HG03342 (cell line): Measurements from ENCODE around the gene BHLHE23.
"Not testable (repeated sequence)": the region's sequence is repeated elsewhere in the genome, so short reads cannot be mapped to it uniquely, and the experiment has no call there.

ENCODE experiments used
- ATAC-seq: cut with Tn5 transposase; IDR thresholded peaks from one replicate; pipeline ENCODE4 v1.9.1; 2021; ENCODE audit warnings: mild to moderate bottlenecking, moderate library complexity; ENCODE audit not compliant: unreplicated experiment

BHLHE23 gene

DNA sequence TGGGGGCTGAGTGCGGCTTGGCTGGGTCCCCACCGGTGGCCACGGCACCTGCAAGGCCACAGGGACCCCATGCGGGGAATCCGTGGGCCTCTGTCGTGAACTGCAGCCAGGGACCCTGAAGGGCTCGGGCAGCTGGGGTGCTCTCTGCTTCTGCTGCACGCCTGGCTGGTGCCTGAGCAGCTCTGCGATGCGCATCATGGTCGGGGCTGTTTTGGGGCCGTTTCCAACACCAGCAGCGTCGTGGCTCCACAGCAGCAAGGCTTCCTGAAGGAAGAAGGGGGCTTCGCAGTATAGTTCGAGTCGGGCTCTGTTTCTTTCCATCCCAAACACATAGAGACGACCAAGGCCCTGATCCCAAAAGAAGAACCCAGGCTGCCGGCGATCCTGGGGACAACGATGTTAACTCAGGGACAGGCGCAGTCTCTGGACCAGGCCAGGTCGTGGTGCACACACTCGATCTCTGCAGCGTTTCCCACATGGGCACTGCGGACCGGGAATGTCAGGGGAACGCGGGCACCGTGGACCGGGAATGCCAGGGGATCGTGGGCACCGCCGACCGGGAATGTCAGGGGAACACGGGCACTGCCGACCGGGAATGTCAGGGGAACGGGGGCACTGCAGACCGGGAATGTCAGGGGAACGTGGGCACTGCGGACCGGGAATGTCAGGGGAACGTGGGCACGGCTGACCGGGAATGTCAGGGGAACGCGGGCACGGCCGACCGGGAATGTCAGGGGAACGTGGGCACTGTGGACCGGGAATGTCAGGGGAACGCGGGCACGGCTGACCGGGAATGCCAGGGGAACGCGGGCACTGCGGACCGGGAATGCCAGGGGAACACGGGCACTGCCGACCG lies 36.8 kb upstream of the BHLHE23 start:
- ATAC-seq: no peak

DNA sequence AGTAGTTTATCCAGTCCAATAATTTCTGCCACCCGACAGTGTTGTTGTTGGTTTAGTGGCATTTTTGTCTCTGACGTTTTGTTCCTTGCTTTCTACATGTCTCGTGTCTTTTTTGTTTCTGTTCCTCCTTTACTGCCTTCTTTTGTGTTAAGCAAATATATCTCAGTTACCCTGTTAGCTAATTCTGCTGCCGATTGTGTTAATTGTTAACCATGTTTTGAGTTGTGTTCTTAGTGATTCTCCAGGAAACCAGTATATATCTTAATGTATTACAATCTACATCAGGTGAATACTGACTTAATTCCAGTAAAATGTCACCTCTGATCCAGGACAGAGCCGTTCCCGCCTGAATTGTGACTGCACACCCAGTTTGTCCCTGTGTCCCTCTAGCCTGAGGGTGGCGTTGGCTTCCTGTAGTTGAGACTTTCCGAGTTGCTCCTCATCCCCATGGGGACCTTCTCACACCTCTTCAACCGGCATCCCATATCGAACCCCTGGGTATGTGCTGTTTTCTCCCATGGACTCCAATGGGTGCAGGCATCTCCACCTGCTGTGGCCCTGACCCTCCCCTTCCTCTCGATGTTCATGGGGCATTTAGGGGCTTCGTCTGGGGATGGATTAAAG lies 35.8 kb upstream of the BHLHE23 start:
- ATAC-seq: peak; percentile 46

DNA sequence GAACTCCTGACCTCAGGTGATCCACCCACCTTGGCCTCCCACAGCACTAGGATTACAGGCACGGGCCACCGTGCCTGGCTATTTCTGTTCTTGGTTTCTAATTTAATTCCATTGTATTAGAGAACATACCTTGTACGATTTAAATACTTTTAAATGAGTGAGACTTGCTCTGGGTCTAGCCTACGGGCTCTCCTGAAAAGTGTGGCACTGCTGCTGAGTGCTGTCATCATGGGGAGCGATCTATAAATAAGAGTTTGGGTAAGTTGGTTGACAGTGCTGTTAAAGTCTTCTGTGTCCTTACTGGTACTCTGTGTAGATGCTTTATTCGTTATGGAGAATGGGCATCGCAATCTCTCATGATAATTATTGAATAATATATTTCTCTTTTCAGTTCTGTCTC lies 35.0 kb upstream of the BHLHE23 start:
- no peak for ATAC-seq

DNA sequence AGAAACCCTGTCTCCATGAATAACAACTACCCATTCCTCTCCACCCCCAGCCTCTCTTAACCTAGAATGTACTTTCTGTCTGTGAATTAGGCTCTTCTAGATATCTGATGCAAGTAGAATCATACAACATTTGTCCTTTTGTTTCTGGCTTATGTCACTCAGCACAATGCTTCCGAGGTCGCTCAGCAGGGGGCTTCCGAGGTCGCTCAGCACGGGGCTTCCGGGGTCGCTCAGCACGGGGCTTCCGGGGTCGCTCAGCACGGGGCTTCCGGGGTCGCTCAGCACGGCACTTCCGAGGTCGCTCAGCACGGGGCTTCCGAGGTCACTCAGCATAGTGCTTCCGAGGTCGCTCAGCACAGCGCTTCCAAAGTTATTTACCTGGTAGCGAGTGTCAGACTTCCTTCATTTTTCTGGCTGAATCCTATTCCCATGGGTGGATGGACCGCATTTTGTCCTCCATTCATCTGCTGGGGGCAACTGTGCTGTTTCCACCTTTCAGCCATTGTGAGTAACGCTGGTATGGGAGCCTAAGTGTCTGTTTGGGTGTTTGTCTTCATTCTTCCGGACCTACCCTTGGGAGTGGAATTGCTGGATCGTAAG lies 31.0 kb upstream of the BHLHE23 start:
- no peak for ATAC-seq

DNA sequence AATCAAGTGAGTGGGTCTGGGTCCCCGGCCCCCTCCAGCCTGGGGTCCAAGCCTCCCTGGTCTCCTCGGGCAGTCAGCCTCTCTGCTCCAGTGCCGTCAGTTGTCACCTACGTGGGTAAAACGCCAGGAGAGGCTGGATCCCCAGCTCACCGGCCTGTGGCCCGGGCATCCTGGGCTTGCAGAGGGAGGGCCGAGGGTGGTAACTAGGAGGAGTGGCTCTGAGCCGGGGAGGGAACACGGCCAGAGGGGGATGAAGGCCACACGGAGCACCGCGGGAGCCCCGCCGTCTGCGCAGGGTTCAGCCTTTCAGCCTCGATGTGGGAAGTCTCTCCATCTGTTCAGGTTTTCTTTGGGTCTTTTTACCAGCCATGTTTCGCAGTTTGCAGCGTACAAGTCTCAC lies 29.5 kb upstream of the BHLHE23 start:
- no peak for ATAC-seq

DNA sequence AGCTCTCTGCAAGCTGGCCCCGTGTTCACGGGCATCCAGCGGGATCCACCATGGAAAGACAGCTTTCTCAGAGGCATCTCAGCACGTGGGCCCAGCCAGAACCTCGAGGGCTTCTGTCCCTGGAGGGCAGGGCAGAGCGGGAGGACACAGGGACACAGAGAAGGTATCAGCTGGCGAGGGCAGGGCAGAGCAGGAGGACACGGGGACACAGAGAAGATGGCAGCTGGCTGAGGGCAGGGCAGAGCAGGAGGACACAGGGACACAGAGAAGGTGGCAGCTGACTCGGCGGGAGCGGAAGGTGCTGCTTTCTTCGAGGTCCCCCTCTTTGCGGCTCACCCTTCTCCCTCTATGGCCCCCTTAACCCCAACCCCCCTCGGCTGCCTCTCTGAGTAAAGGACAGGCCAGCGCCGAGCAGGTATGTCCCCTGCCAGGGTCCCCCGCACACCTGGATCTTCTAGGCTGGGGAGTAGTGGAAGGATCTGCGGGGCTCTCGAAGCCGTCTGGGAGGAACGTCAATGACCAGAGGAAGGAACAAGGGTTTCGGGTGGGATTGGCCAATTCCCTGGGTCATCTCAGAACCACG lies 28.9 kb upstream of the BHLHE23 start:
- ATAC-seq: no peak

DNA sequence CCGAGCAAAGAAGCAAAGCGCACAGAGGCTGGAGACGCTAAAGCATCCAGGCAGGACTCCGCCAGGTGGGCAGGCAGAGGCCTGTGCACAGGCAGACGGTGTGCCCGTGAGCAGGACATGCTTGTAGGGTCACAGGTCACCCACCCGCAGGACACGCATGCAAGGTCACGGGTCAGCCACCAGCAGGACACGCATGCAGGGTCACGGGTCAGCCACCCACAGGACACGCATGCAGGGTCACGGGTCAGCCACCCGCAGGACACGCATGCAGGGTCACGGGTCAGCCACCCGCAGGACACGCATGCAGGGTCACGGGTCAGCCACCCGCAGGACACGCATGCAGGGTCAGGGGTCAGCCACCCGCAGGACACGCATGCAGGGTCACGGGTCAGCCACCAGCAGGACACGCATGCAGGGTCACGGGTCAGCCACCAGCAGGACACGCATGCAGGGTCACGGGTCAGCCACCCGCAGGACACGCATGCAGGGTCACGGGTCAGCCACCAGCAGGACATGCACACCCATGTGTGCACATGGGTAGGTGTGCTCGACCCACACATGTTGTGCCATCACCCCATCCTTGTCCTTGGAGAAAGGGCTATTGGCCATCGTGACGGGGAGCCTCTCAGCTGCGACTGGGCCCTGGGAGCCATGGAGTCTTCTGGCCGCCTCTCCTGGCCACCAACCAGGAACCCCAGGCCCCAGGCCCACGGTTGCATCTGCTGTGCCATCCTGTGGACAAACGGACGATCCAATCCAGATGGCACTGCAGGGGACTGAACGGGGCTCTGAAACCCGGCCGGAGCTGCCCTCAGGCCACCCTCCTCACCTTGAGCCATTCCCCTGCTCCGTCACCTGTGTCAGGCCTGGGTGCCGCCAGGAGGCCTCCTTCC lies 28.2 kb upstream of the BHLHE23 start:
- not testable (repeated sequence) for ATAC-seq

DNA sequence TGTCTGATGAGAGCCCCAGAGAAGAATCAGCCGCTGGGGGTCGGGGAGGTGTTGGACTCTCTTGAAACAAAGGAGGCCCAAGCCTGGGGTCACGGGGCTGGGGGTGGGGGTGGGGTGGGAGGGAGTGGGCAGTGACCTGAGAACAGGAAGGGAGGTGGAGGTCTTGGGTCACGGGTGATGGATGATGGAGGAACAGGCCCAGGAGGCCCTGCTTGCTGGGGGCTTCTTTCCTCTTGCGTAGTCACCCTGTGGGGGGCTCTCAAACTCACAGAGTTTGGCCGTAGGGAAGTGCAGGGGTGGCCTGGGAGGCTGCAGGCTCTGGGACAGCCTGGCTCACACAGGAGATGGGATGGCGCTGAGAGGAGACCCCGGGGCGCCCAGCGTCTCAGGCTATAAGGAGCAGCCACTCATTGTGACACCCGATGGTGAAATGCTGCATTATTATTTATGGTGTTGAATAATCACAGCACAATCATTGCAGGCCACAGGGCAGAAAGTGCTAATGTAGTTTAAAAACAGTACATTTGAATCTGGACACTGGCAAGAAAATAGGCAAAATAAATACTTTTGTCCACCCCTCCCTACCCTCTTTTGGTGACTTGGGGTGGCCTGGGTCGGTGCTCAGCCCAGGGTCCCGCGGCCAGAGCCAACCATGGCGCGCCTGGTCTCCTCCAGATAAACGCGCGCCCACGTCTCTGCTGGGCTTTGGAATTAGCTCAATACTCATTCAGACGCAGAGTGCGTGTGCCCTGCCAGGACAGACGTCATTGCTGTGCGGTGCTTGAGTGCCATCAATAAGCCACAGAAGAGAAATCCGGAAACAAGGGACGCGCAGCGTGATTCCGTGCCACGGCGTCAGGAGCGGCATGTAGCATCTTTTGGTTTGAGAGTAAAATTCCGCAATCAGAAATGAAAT lies 27.3 kb upstream of the BHLHE23 start:
- no peak for ATAC-seq

DNA sequence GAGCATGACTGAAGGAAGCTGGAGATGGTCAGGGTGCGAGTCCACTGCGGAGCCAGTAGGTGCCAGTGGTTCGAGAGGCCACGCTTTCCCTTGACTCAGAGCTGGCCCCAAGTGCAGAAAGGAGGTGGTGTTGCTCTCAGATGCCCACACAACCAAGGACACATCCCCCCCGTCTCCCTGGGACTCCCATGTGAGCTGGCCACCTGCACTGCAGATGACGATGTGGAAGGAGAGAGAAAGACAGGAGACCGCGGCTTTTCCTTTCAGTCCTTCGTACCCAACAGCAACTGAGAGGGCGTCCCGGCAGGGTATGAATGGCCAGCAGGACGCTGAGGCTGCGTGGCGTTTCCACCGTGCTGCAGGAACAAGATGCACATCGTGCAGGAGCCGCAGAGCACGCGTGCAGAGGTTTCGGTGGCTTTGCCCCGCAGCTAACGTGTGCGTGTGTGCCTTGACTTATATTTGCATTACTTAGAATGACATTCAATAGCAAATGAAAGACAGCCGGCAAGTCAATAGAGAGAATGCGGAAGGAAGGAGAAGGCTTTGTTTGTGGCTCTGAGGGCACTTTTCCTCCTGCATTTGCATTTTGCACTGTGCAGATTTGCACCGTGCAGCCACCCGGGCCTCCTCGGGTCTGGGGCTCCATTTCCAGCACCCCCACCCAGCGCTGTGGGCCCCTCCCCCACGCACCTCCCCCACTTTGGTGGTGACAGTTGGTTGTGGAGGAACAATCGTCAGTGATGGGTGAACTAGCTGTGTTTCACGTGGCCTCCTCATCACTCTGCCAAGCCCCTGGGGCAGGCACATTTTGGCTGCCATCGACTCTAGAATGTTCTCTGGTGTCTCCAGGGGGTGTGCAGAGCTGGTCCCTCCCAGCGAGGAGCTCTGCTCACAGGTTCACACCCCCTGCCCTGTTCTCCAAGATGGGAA lies 26.4 kb upstream of the BHLHE23 start:
- peak; percentile 37 for ATAC-seq

DNA sequence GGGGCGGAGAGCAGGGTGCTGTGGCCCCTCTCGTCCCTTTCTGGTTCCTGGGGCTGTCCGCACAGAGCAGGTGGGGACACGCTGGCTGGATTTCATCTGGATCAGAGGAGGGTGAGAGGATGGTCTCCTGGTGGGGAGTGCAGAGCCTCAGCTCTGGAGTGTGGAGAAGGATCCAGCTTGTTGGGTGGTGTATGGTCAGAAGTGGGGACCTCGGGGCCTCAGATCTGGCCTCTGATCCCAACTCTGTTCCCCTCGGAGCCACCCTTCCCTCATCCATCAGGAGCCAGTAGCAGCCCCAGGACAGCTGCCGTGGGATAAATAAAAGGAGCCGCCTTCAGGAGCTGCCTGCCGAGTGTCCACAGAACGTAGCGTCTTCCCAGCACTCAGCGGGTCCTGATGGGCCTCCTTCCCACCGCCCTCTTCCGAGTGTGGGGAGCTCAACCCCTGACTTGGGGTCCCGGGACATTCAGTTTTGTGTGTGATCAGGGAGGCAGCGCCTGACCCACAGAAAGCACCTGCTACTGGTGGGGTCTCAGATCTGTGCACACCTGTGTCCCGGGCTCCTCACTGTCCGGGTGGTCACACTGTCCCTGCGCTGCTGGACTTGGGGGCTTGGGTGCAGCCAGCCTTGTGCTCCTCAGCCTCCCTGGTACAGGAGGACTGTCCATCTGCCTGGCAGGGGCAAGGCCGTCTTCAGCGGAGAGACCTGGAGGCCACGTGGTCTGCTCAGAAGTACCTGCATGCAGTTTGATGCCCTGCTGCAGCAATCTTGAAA lies 25.4 kb upstream of the BHLHE23 start:
- no peak for ATAC-seq

DNA sequence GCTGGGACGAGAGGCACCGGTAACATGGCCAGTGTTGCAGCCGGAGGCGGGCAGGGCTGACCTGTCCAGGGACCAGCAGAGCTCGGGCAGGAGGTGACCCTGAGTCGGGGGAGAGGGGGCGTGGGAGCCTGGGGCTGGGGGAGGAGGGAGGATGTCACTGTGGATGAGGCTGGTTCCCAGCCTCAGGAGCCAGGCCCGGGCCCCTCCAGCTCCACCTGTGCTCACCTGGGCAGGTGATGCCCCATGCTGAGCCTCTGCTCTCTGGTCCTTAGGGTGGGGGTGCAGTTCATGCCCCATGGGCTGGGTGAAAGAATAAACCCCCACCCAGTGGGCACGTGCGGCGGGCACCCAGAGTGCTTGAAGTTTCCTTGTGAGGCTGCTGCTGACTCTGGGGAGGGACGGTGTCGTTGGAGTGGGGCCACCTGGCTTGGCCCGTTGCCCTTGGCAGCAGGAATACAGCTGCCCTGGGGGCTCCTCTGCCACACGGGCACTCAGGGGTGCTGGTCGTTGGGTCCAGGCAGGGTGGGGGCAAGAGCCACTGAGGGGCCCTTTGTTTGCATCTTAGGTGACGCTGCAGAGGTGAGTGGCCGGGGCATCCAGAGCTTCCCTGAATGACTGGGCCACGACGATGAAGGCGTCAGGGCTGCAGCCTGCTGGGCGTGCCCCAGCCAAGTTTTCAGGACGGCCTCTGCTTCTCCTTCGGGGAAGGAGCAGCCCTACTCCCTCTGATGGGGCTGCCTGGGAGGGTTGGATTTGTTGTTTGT lies 24.7 kb upstream of the BHLHE23 start:
- ATAC-seq: no peak

DNA sequence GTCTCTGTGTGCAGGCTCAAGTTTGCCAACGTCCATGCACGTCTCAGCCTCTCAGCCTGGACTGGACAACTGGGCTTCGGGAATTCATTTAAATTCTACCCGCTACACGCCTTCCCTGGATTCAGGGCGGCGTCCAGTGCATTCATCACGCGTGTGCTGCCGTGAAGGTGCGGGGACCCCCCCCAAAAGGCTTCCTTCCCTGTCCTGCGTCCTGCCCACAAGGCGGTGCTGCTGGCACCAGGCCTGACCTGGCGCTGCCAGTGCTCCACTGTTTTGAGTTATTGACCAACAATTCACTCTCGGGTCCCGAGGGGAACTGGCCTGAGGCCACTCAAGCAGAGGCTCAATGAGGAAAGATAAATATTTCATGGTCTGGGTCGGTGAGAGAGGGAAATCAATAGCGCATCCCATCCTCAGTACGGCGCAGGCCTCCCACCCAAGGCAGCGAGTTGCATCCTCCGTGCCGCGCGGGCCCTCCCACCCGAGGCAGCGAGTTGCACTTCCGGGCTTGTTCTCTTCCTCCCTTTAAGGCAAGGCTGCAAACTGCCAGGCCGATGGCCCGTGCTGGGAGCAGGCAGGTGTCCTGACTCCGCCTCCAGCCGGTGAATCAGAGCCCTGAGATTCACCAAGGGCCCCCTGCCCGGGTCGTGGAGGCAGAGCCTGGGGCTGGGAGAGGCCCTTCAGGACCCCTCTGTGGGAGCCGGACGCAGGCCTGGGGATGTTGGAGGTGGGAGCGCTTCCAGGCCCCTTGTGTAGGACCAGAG lies 22.8 kb upstream of the BHLHE23 start:
- ATAC-seq: no peak

DNA sequence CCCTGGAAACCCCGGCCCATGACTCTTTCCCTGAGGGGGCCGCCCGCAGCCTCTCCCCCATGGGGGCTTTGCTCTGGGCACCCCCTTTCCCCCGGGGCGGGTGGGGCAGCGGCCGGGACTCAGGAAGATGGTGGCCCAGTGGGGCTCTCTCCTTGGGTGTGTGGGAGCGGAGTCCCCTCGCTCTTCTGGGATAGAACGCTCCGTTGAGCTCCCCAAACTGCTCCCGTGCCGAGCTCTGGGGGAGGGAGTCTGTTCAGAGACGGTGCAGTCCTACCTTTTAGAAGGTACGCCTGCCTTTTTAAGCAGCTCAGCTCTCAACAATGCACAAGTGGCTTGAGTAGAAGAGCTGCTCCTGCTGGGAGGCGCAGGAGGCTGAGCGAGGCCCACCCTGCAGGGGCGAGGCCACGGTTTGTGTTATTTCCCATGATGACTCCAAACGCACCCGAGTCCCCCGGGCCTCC lies 21.7 kb upstream of the BHLHE23 start:
- no peak for ATAC-seq

DNA sequence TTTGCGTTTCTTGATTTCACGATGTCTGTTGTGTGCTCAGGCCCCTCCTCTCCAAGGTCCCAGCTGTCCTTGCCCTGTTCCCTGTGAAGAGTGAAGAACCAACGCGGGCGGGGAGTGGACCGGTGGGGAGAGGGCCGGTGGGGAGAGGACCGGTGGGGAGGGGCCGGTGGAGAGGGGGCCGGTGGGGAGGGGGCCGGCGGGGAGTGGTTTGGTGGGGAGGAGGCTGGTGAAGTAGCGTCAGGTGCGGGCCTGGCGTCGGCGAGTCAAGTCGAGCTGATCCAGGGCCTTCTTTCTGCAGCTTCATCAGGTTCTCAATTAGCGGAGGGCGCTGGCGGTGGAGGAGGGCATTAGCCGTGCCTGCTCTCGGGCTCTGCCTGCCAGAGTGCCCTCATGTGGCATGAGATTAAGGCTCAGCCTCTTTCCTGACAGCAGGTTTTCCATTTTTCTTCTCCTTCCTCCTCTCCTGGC lies 21.2 kb upstream of the BHLHE23 start:
- ATAC-seq: no peak

DNA sequence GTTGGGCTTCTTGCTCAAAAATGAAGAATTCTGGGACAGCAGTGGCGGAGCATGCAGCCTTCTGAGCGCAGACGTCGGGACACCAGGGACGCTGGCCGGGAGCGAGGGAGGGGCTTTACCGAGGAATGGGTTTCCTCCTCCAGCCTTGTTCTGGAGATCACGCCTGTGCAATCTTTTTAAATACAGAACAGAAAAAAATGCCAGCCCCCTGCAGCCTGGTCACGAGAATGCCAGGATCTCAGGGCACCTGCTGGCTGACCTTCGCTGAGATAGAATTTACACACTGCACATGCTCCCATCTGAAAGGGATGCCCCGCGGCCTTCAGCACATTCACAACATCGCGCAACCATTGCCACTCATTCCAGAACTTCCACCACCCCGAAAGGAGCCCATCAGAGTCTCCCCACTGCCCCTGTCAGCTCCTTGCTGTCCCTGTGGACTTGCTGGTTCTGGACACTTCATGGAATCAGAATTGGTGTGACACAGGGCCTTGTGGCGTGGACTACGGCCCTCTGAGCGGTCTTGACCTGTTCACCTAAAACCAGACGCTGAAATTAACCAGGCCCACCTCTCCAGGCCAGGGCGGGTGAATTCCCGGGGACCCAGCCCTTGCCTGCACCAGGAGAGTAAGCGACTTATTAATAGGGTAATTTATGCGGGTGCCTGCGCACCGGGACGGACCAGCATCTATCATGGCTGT lies 20.6 kb upstream of the BHLHE23 start:
- ATAC-seq: no peak
